Brain pericyte (primary cell): ENCODE results near the gene KIFAP3.

ENCODE experiments used
- DNase-seq: peaks from one replicate; pipeline ENCODE4 v3.0.0-alpha.2; 2012; ENCODE audit warnings: low read depth, low spot score

Gene KIFAP3

DNA sequence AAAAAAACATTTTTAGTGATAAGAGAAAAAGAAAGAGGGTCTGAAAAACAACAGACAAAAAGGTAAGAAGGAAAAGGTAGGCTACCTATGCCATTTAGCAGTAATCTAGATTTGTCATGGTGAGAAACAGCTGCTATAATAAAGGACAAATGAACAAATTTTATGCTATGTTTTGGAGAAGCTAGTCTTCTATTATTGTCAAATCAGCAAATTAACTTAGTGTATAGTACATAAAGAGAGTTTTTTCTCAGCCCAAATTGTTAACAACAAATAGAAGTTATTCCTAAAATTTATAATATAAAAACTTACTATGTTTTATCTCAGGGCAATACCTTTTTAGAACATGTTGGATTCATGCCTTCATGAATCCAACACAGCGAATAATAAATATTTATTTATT lies 88.7 kb downstream of the KIFAP3 start:
- no peak for DNase-seq

- no peak for DNase-seq
Measured at GRCh38 chr1:169974067-169974466, 100.4 kb downstream of the KIFAP3 start.

DNA sequence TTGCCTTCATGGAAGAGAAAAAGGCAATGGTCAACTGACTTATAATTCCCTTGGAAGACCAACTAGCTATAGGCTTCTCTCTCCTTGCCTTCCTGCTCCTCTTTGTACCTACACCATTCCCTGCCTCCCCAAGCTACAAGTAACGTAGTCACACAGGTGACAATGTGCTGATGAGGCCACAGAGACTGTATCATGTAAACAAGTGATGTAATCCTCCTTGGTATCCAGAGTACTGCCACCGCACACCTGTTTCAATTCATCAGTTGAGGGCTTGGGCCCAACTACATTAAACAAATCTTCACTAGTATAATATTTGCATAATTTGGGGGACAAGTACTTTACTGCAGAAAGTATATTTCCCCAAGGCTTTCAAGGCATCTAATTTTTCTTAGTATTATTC lies 104.4 kb downstream of the KIFAP3 start:
- no peak for DNase-seq

DNA sequence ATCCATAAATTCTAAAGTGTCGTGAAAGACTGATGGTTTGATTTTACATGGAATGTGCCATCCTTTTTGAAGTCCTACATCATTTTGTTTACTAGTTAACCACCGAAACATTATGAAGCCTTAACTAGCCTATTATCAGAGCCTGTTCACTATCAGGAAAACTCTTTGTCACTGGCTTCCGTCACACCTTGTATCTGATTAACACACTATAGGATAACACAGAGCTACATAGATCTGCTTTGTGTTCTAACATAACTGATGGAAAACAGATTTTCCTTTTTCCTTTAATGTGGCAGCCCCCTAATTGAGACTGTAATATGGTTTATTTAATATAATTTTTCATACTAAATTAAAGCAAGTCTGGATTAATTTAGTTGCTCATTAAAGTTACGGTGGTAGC lies 106.3 kb downstream of the KIFAP3 start:
- no peak for DNase-seq

DNA sequence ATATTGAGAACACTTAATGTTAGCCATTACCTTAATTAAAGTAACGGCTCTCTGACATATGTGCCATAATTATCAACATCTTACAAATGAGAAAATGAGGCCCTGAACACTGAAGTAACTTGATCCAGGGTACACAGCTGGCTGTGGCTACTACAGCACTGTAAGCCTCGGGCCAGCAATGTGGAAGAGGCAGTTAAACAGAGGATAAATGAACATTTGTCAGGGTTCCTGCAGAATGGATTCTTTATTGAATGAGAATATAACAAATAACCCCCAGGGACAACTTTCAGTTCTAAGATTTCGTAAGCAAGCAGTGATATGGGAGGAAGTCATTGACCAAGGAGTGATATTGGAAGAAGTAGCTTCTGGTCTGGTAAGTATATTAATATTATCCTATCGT lies 110.3 kb downstream of the KIFAP3 start:
- no peak for DNase-seq

- DNase-seq: no peak
Measured at GRCh38 chr1:169959686-169960085, 114.8 kb downstream of the KIFAP3 start.

- no peak for DNase-seq
Measured at GRCh38 chr1:169958987-169959386, 115.5 kb downstream of the KIFAP3 start.

- DNase-seq: no peak
Measured at GRCh38 chr1:169957884-169958283, 116.6 kb downstream of the KIFAP3 start.

DNA sequence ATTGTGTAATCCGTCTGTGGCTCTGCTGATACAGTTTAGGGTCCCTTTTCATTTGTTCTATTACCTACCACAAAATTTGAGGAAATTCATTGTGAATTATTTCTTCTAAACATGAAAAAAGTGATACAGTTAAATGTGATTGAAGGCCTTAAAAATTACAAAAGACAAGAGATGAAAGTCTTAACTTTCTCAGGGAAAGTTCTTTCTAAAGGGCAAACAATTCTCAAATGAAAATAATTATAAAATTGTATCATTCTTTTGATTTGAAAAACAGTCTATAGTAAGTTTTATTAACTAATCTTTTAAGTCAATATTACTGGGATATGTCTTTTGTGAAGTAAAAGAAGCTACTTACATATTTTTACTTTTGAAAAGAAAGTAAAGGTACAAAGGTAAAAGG lies 123.4 kb downstream of the KIFAP3 start:
- no peak for DNase-seq

- no peak for DNase-seq
Measured at GRCh38 chr1:169949139-169949538, 125.4 kb downstream of the KIFAP3 start.

DNA sequence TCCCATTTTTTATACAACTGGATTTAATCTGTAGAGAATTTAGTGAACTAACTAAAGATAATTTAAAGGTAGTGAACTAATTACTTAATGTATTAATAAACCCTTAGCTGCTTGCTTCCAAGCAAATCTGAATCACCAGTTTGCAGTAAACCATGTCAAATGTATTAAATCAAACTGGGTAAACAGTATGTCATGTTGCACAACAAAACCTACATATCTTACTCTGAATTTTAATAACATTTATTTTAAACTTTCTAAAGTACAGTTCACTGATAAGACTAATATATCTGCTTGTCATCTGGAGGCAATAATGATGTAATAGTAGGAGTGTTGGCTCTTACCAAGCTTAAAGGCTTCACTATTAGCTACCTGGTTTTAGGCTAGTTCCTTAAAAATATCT lies 128.3 kb downstream of the KIFAP3 start:
- DNase-seq: no peak

DNA sequence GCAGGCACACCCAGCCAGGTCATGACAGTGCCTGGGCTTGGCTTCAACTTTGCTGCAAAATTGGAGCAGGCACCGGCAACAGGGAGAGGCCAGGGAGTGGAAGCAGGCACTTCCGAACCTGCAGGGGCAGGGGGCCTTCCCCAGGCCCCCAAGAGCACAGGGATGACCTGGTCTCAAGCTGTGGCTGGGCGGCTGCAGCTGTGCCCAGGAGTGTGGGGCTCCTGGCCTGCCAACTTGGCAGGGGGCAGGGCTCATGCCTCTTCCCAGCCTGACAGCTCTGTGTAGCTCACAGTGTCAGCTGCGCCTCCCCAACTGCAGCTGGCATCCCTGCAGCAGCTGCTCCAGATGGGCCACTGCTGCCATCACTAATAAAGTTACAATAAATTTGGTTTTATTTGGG lies 129.3 kb downstream of the KIFAP3 start:
- DNase-seq: no peak

- no peak for DNase-seq
Measured at GRCh38 chr1:169944621-169945020, 129.9 kb downstream of the KIFAP3 start.

DNA sequence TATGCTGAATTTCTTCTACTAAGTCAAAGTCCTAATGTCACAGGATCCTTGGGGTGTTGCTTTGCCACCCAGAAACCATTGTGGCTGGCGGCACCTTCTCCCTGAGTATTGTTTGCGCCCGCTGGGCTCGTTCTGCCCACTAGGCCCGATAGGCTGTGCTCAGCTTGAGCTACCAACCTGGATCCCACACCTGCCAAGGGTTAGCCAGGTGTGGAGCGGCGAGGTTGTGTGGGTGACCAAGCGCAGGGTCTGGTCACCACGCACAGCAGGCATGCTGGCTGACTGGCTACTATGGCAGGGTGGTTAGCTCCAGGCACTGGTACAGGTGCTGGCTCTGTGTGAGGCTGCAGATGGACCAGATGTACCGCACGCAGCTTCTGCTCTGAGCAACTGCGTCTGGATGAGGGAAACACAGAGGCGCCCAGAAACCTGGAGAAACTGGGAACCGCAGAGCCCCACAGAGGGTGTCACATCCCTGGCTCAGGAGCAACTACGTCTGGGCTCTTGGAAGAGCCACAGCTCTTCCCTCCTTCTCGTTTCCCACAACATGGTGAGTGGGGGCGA lies 130.4 kb downstream of the KIFAP3 start:
- DNase-seq: no peak

DNA sequence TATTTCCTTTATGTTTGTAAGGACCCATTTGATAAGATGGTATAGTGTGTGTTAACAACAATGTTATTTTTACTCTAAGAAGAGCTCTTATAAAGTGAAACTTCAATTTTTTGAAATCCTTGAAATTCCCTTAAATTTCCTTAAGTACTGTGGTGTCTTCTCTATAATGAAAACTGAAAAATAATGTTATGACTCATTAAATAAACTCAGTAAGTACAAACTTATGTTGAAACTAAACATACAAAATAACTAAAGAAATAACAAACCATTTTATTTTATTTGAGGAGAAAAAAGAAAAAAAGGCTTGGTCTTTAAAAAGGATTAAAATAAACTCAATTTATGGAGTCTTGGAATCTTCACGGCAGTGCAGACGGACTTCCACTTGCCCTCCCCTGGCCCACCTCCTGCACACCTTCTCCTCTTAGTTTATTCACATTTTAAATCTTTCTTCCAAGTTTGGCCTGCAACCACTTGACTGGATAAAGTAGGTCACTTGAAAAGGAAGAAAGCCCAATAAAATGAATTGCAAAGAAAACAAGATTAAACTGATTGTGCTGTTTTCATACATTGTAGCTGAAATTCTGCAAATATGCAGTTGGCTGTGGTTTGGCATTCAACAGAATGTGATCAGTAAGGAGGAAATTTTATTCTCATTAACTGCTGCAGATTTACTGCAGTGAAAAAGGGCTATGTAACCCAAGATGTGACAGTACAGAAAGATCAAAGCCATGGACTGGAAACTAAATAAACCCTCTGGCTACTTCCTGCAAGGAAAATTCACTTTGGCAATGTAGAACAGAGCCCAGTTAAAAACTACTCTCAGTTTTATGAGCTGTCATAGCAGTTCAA lies 132.3 kb downstream of the KIFAP3 start:
- DNase-seq: no peak

DNA sequence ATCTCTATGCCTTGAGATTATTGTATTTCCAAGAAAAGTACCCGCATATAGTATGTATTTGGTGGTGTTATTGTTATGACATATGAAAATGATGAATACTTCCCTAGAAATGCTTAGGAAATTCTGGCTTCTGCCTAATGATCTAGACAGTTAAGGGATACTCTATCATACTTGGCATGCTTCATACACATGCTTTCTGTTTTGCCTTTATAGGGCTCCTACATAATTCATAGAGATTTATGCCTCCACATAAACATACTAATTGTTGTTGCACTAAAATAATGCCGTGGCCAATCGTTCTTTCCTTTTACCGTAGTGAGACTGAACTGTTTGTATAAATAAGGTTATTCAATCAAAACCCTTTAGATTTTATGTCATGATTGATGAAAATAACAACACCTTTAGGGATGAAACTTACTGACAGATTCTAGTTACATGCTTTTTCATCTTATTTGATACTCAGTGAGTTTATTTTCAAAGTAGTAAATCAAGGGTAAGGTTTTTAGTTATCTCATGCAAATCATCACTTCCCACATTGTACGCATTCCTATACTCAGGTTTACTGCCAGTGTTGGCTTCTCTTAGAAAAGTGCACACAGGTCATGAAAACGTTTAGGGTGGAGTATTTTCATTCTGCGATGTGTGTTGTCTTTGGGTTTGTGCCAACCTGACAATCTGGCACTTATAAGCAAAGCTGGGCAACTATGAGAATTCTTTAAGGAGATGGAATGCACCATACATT lies 140.3 kb downstream of the KIFAP3 start:
- no peak for DNase-seq

GRCh38 chr1:169931795-169932231 lies 142.7 kb downstream of the KIFAP3 start:
- no peak for DNase-seq

GRCh38 chr1:169929210-169929526 lies 145.3 kb downstream of the KIFAP3 start:
- no peak for DNase-seq

GRCh38 chr1:169928438-169929209 lies 145.9 kb downstream of the KIFAP3 start:
- no peak for DNase-seq

DNA sequence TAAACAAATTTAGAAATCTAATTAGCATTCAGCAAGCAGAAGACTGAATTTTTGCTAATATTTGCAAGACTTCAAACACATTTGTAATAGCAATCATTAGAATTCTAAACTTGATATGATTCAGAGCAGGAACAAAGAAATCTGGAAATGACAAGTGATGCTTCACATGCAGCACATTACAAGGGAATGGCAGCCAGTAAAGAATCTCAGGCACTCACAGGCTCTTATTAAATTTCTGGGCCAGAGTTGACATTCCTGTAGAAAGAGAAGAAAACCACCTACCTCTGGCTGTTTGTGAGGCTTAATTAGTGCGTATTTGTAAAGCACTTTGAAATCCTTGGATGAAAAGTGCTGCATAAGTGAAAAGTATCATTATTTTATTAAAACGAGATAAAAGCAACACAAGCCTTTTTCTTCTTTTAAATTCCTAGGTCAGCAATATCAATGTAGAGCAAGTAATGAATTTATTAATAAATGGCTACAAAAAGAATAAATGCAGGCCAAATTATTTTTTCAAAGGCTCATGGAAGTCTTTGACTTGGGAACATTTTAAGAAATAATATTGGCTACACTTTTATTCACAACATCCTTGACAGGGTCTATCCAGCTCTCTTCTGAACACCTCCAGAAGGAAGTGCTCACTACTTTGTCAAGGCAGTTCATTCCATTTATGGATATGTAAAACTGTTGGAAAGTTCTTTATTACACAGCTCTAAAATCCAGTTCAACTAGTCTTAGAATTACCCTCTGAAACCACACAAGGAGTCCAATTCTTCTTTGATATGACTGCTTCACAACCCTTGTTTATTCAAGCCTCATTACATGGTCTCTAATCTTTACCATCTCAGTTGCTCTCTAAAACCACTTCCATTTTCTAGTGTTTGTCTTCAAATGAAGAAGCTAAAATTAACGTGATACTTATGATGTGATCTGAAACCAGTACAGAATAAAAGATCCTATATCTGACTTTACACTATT lies 148.7 kb downstream of the KIFAP3 start:
- no peak for DNase-seq

- DNase-seq: no peak
Measured at GRCh38 chr1:169924829-169925228, 149.7 kb downstream of the KIFAP3 start.
